Measurements from ENCODE around the gene AMD1. TPM values are rescaled to one million over a fixed set of nuclear protein-coding genes. Genes with fewer than 3 reads are reported as not detected.

The AMD1 gene
- polyA plus RNA-seq, 2 of the 4 experiments (the other 2 are of a cell fraction): 89.2 to 147 TPM

DNA sequence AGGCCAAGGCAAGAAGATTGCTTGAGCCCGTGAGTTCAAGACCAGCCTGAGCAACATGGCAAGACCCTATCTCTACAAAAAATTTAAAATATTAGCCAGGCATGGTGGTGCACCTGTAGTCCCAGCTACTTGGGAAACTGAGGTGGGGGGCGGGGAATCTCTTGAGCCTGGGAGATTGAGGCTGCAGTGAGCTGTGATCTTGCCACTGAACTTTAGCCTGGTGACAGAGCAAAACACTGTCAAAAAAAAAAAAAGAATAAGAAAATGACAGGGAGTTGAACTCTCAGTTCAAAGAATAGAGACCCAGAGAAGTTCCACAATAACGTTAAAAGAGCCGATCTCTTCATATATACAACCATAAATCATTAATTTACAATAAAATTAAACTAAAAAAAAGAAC, 24.8 kb upstream of the AMD1 start (continued):
- TF ChIP-seq, protein P1, sequence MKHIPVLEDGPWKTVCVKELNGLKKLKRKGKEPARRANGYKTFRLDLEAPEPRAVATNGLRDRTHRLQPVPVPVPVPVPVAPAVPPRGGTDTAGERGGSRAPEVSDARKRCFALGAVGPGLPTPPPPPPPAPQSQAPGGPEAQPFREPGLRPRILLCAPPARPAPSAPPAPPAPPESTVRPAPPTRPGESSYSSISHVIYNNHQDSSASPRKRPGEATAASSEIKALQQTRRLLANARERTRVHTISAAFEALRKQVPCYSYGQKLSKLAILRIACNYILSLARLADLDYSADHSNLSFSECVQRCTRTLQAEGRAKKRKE (CRISPR knock-in tag; IDR thresholded peaks at IDR 0.05; ENCODE audit: low read depth): no peak
- TF ChIP-seq, protein P2, sequence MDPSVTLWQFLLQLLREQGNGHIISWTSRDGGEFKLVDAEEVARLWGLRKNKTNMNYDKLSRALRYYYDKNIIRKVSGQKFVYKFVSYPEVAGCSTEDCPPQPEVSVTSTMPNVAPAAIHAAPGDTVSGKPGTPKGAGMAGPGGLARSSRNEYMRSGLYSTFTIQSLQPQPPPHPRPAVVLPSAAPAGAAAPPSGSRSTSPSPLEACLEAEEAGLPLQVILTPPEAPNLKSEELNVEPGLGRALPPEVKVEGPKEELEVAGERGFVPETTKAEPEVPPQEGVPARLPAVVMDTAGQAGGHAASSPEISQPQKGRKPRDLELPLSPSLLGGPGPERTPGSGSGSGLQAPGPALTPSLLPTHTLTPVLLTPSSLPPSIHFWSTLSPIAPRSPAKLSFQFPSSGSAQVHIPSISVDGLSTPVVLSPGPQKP (IDR thresholded peaks at IDR 0.05; ENCODE audit: low read depth, low read length): no peak
- no peak for TF ChIP-seq ZNF302 (CRISPR knock-in tag; IDR thresholded peaks at IDR 0.05)

DNA sequence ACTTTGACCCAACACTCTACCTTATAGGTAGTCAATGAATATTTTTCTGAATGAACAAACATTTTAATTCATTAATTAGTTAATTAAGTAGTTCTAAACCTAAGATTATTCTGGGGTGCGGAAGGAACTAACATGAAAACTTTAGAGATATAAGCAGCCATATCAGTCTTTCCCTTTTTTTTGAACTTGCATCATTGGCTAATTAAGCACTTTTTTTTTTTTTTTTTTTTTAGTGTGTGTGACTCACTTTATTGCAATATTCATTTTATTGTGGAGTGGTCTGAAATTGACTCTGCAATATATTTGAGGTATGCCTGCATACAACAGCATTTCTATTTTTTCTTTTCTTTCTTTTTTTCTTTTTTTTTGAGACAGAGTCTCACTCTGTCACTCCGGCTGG, 21.8 kb upstream of the AMD1 start:
- POLR2A ChIA-PET: interaction anchor here (1.0 kb wide), 1 partner anchor 22 kb away, joined by 3 read pairs; the partner anchor contains the start of gene AMD1
- Histone ChIP-seq H3K27ac (no peak overlapping the region), H3K9me3 (no peaks in the 10 kb centered on the region), H3K4me2 (no peak overlapping the region), H3K4me3 (no peak overlapping the region), H3K4me1 (no peaks in the 10 kb centered on the region)
- DNase-seq (ENCODE audit: low read depth in 1 of 2, low spot score in 1 of 2) (no peak), FAIRE-seq (no peak), ATAC-seq (no peak)
- TF ChIP-seq HEYL (CRISPR knock-in tag; IDR thresholded peaks at IDR 0.05) (no peak), ZFP36 (IDR thresholded peaks at IDR 0.05; ENCODE audit: borderline replicate concordance, partially characterized antibody) (no peak), NFE2L2 (conservative IDR thresholded peaks at IDR 0.05; ENCODE audit: low read length) (no peak), MAFK (IDR thresholded peaks at IDR 0.05; ENCODE audit: partially characterized antibody) (no peak), ESRRA (IDR thresholded peaks at IDR 0.05; ENCODE audit: borderline replicate concordance, low read length) (no peak), HOXB13 (CRISPR knock-in tag; IDR thresholded peaks at IDR 0.05; ENCODE audit: low read depth) (no peak), MYC (IDR thresholded peaks at IDR 0.05; ENCODE audit: borderline replicate concordance, low read length) (no peak), NR3C1 (IDR thresholded peaks at IDR 0.05) (no peak)
- TF ChIP-seq, protein P3, sequence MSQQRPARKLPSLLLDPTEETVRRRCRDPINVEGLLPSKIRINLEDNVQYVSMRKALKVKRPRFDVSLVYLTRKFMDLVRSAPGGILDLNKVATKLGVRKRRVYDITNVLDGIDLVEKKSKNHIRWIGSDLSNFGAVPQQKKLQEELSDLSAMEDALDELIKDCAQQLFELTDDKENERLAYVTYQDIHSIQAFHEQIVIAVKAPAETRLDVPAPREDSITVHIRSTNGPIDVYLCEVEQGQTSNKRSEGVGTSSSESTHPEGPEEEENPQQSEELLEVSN (IDR thresholded peaks at IDR 0.05; ENCODE audit: borderline replicate concordance, low read depth): no peak
- TF ChIP-seq, protein P4, sequence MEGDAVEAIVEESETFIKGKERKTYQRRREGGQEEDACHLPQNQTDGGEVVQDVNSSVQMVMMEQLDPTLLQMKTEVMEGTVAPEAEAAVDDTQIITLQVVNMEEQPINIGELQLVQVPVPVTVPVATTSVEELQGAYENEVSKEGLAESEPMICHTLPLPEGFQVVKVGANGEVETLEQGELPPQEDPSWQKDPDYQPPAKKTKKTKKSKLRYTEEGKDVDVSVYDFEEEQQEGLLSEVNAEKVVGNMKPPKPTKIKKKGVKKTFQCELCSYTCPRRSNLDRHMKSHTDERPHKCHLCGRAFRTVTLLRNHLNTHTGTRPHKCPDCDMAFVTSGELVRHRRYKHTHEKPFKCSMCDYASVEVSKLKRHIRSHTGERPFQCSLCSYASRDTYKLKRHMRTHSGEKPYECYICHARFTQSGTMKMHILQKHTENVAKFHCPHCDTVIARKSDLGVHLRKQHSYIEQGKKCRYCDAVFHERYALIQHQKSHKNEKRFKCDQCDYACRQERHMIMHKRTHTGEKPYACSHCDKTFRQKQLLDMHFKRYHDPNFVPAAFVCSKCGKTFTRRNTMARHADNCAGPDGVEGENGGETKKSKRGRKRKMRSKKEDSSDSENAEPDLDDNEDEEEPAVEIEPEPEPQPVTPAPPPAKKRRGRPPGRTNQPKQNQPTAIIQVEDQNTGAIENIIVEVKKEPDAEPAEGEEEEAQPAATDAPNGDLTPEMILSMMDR (IDR thresholded peaks at IDR 0.05): no peak
- TF ChIP-seq, protein P1 (CRISPR knock-in tag; IDR thresholded peaks at IDR 0.05; ENCODE audit: low read depth): no peak
- CTCF ChIA-PET: no interaction called here
- 93% methylated on average over 2 of the region's 2 CpGs for WGBS (ENCODE audit: missing lambda C conversion rate)

DNA sequence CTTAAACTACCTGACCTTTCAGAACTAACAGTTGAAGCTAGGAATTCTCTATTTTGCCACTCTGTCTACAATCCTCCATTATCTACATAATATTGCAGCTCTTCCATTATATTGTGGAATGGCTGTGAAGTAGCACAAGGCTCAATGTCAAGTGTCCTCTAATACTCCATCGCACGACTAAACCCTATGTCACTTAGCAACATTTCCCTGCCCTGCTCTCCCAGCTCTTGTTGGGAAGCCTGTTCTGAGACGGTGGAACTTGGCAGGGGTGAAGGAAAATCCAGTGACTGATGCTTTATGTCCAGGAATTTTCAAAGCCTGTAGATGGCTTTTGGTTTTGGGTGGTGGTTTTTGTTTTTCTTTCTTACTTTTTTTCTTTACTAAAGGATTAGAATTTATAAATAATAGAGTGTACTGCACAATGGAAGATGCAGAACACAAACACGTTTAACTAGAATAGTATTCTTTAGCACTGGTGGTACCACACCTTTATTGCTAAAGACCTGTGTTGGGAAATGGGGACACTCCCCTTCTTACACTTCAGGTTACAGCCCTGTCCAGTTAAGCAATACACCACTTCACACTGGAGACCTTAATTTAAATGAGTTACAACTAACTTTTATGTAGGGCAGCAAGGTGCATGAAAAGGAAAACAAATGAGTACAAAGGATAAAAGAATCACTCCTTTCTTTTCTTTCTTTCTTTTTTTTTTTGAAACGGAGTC, 20.7 kb upstream of the AMD1 start:
- no peak for ATAC-seq
- no peak for FAIRE-seq
- CTCF ChIA-PET: interaction anchor here (1.1 kb wide), 1 partner anchor 25 kb away, joined by 3 read pairs; no protein-coding TSS in a partner anchor
- DNase-seq (ENCODE audit: low read depth in 1 of 2, low spot score in 1 of 2): no peak
- POLR2A ChIA-PET: no interaction called here
- no peak for TF ChIP-seq RFX5 (IDR thresholded peaks at IDR 0.05)
- no peak for TF ChIP-seq JUN (IDR thresholded peaks at IDR 0.05)
- TF ChIP-seq SMC3 (IDR thresholded peaks at IDR 0.05): no peak
- TF ChIP-seq, protein P5, sequence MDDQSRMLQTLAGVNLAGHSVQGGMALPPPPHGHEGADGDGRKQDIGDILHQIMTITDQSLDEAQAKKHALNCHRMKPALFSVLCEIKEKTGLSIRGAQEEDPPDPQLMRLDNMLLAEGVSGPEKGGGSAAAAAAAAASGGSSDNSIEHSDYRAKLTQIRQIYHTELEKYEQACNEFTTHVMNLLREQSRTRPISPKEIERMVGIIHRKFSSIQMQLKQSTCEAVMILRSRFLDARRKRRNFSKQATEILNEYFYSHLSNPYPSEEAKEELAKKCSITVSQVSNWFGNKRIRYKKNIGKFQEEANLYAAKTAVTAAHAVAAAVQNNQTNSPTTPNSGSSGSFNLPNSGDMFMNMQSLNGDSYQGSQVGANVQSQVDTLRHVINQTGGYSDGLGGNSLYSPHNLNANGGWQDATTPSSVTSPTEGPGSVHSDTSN (IDR thresholded peaks at IDR 0.05): no peak
- no peak for TF ChIP-seq HOXB5 (CRISPR knock-in tag; IDR thresholded peaks at IDR 0.05)
- TF ChIP-seq EHF (CRISPR knock-in tag; IDR thresholded peaks at IDR 0.05): no peak
- no peak for TF ChIP-seq ZFP36 (IDR thresholded peaks at IDR 0.05; ENCODE audit: borderline replicate concordance, partially characterized antibody)
- no peak for TF ChIP-seq HDAC2 (IDR thresholded peaks at IDR 0.05)
- no peak for TF ChIP-seq HOXB13 (CRISPR knock-in tag; IDR thresholded peaks at IDR 0.05; ENCODE audit: low read depth)
- no peak for TF ChIP-seq CEBPB (IDR thresholded peaks at IDR 0.05)
- no peak for TF ChIP-seq RARB (CRISPR knock-in tag; IDR thresholded peaks at IDR 0.05)
- TF ChIP-seq EP300 (IDR thresholded peaks at IDR 0.05): no peak
- no peak for TF ChIP-seq GATA3 (IDR thresholded peaks at IDR 0.05; ENCODE audit: borderline replicate concordance)
- H3K4me1 ChIP-seq: no peaks in the 10 kb centered on the region
- whole genome bisulfite sequencing (ENCODE audit: missing lambda C conversion rate): 59% methylated on average over 5 of the region's 5 CpGs
- no peak overlapping the region for H3K27ac ChIP-seq
- no peak overlapping the region for H3K4me3 ChIP-seq
- H3K4me2 ChIP-seq: no peak overlapping the region
- H3K9me3 ChIP-seq: no peaks in the 10 kb centered on the region

Measured in A549 (cell line).